DOHH2 (cell line): ENCODE data around the gene PCLO.

Source experiments
- H3F3A ChIP-seq: fragments of 200-600 bp; sonication (generic), shearing (Covaris generic); 2 replicates; pipeline ENCODE4 v1.6.0; 2016; ENCODE audit warnings: antibody characterized with exemption, mild to moderate bottlenecking; ENCODE audit not compliant: control insufficient read depth, insufficient read depth
- H3K27ac ChIP-seq: fragments of 200-600 bp; sonication (generic); 2 replicates; pipeline ENCODE4 v1.5.1; 2014; ENCODE audit warnings: low read depth, mild to moderate bottlenecking, low read length, moderate library complexity
- H3K27me3 ChIP-seq: fragments of 200-600 bp; sonication (generic); 2 replicates; pipeline ENCODE4 v1.6.1; 2014; ENCODE audit warnings: mild to moderate bottlenecking, low read length, mixed read lengths; ENCODE audit not compliant: control insufficient read depth
- H3K36me3 ChIP-seq: fragments of 200-600 bp; sonication (generic); 2 replicates; pipeline ENCODE4 v1.6.1; 2014; ENCODE audit warnings: mild to moderate bottlenecking, low read length, moderate library complexity, mixed read lengths; ENCODE audit not compliant: control insufficient read depth
- H3K4me1 ChIP-seq: fragments of 200-600 bp; sonication (generic); 2 replicates; pipeline ENCODE4 v1.6.1; 2014; ENCODE audit warnings: mild to moderate bottlenecking, low read length, mixed read lengths; ENCODE audit not compliant: control insufficient read depth
- H3K4me2 ChIP-seq: fragments of 200-600 bp; sonication (generic); 2 replicates; pipeline ENCODE4 v1.6.0; 2014; ENCODE audit warnings: mild to moderate bottlenecking, low read length, moderate library complexity
- H3K4me3 ChIP-seq: fragments of 200-600 bp; sonication (generic); 2 replicates; pipeline ENCODE4 v1.5.1; 2014; ENCODE audit warnings: mild to moderate bottlenecking, low read length, mixed read lengths
- H3K79me2 ChIP-seq: fragments of 200-600 bp; sonication (generic); 2 replicates; pipeline ENCODE4 v1.6.1; 2014; ENCODE audit warnings: mild to moderate bottlenecking, low read length, mixed read lengths; ENCODE audit not compliant: control insufficient read depth
- H3K9me2 ChIP-seq: fragments of 200-600 bp; sonication (generic); replicated peaks from 2 replicates; pipeline ENCODE4 v1.6.1; 2014; ENCODE audit warnings: mild to moderate bottlenecking, low read length, mixed read lengths; ENCODE audit not compliant: control insufficient read depth
- H3K9me3 ChIP-seq: fragments of 200-600 bp; sonication (generic); 2 replicates; pipeline ENCODE4 v1.6.1; 2014; ENCODE audit warnings: antibody characterized with exemption, low read length, mixed read lengths; ENCODE audit not compliant: control insufficient read depth, insufficient read depth
- H4K20me1 ChIP-seq: fragments of 200-600 bp; sonication (generic); 2 replicates; pipeline ENCODE4 v1.6.0; 2014; ENCODE audit warnings: low read depth, mild to moderate bottlenecking, antibody characterized with exemption, low read length, moderate library complexity; ENCODE audit not compliant: control insufficient read depth, insufficient read depth
- CTCF ChIP-seq: fragments of 200-600 bp; sonication (generic); IDR thresholded peaks from one replicate; pipeline ENCODE4 v1.5.1; 2014; ENCODE audit warnings: antibody characterized with exemption, mild to moderate bottlenecking, low read depth, low read length; ENCODE audit not compliant: poor library complexity, severe bottlenecking
- EZH2phosphoT487 ChIP-seq: fragments of 200-600 bp; sonication (generic); IDR thresholded peaks from 2 replicates; pipeline ENCODE4 v1.6.1; 2017; ENCODE audit warnings: borderline replicate concordance, mild to moderate bottlenecking, antibody characterized with exemption, low read length, moderate library complexity, mixed read lengths

The PCLO gene

GRCh38 chr7:83178796-83179195, 16.1 kb upstream of the PCLO start:
- H3K27me3 ChIP-seq, result no peaks in the 10 kb centered on the region
- no peaks in the 10 kb centered on the region for H3K79me2 ChIP-seq
- TF ChIP-seq EZH2phosphoT487, result no peak
- no peak for TF ChIP-seq CTCF
- no peak overlapping the region for H3K27ac ChIP-seq
- no peaks in the 10 kb centered on the region for H3K36me3 ChIP-seq
- H3K4me1 ChIP-seq, result no peaks in the 10 kb centered on the region
- H3K4me2 ChIP-seq, result no peak overlapping the region
- no peak overlapping the region for H3K4me3 ChIP-seq
- peaks cover 13% of the 10 kb centered on the region for H3K9me3 ChIP-seq
- H3F3A ChIP-seq, result no peaks in the 10 kb centered on the region
- no peaks in the 10 kb centered on the region for H4K20me1 ChIP-seq
- H3K9me2 ChIP-seq, result no peaks in the 10 kb centered on the region; the same call in 1 of the 2 replicates

- no peaks in the 10 kb centered on the region for H3K4me1 ChIP-seq
- no peaks in the 10 kb centered on the region; the same call in 1 of the 2 replicates for H3K9me2 ChIP-seq
- no peaks in the 10 kb centered on the region for H3F3A ChIP-seq
- no peaks in the 10 kb centered on the region for H4K20me1 ChIP-seq
- TF ChIP-seq EZH2phosphoT487 (no peak), CTCF (no peak)
- H3K9me3 ChIP-seq, result peaks cover 13% of the 10 kb centered on the region
- H3K36me3 ChIP-seq, result no peaks in the 10 kb centered on the region
- H3K27ac ChIP-seq, result no peak overlapping the region
- no peaks in the 10 kb centered on the region for H3K79me2 ChIP-seq
- H3K27me3 ChIP-seq, result no peaks in the 10 kb centered on the region
- no peak overlapping the region for H3K4me2 ChIP-seq
- H3K4me3 ChIP-seq, result no peak overlapping the region
Observed at GRCh38 chr7:83178066-83178465, 15.4 kb upstream of the PCLO start.

- no peaks in the 10 kb centered on the region for H3K9me2 ChIP-seq
- no peak overlapping the region for H3K4me3 ChIP-seq
- no peak overlapping the region for H3K27ac ChIP-seq
- H3K36me3 ChIP-seq, result no peaks in the 10 kb centered on the region
- no peak for TF ChIP-seq EZH2phosphoT487
- no peak for TF ChIP-seq CTCF
- no peaks in the 10 kb centered on the region for H3K79me2 ChIP-seq
- no peaks in the 10 kb centered on the region for H3F3A ChIP-seq
- no peaks in the 10 kb centered on the region for H3K9me3 ChIP-seq
- no peaks in the 10 kb centered on the region for H4K20me1 ChIP-seq
- H3K27me3 ChIP-seq, result no peaks in the 10 kb centered on the region
- no peaks in the 10 kb centered on the region for H3K4me1 ChIP-seq
- H3K4me2 ChIP-seq, result no peak overlapping the region
Observed at GRCh38 chr7:83173664-83174063, 11.0 kb upstream of the PCLO start.

- H3K27me3 ChIP-seq, result no peaks in the 10 kb centered on the region
- no peaks in the 10 kb centered on the region for H3K9me2 ChIP-seq
- no peaks in the 10 kb centered on the region for H4K20me1 ChIP-seq
- no peak overlapping the region for H3K4me2 ChIP-seq
- H3K79me2 ChIP-seq, result no peaks in the 10 kb centered on the region
- no peak for TF ChIP-seq CTCF
- no peak for TF ChIP-seq EZH2phosphoT487
- no peaks in the 10 kb centered on the region for H3F3A ChIP-seq
- H3K36me3 ChIP-seq, result no peaks in the 10 kb centered on the region
- H3K9me3 ChIP-seq, result no peaks in the 10 kb centered on the region; the same call in 1 of the 2 replicates
- no peak overlapping the region for H3K27ac ChIP-seq
- no peak overlapping the region for H3K4me3 ChIP-seq
- H3K4me1 ChIP-seq, result peaks cover 8% of the 10 kb centered on the region
Observed at GRCh38 chr7:83166781-83167180, 4.1 kb upstream of the PCLO start.
